ENCODE data around the gene WDR62.

Gene WDR62

DNA sequence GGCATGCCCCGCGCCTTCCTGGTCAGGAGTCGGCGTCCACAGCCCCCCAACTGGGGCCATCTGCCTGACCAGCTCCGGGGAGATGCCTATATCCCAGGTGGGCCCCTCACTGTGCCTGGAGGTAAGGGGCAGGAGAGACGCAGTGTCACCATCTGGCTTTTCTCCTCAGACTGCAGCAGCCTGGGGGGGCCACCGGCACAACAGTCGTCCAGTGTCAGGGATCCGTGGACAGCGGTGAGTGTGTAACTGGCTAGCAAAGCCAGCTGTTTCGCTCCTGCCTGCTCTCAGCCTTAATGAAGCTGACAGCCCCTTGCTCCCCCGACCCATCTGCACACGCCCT lies 56.5 kb downstream of the WDR62 start:
- peaks cover 3% of the 10 kb centered on the region for H3K36me3 ChIP-seq (ENCODE audit: control insufficient read depth, insufficient read depth, low read length)
- no peak overlapping the region for H3K4me3 ChIP-seq (ENCODE audit: low read length)
- no peak overlapping the region for H3K27ac ChIP-seq (ENCODE audit: low read depth, low read length)
- no peak overlapping the region for H3K9ac ChIP-seq (ENCODE audit: low read length)
- no peaks in the 10 kb centered on the region for H3K27me3 ChIP-seq (ENCODE audit: control insufficient read depth, insufficient read depth, low read length)
- peaks cover 6% of the 10 kb centered on the region for H3K4me1 ChIP-seq (ENCODE audit: control insufficient read depth, insufficient read depth, low read length)

DNA sequence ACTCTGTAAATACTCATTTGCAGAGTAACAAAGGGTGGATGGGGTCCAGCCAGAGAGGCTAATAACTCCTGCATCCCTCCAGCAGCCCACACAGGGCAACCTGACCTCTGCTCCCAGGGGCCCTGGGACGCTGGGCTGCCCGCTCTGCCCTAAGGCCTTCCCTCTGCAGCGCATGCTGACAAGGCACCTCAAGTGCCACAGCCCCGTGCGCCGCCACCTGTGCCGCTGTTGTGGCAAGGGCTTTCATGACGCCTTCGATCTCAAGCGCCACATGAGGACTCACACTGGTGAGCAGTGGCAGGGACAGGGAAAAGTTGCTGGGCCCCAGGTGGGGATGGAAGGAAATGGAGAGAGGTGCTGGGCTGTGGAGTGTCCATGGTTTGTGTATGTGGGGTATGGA lies 58.0 kb downstream of the WDR62 start:
- Histone ChIP-seq H3K4me1 (ENCODE audit: control insufficient read depth, insufficient read depth, low read length) (peaks cover 10% of the 10 kb centered on the region), H3K4me3 (ENCODE audit: low read length) (no peak overlapping the region), H3K27me3 (ENCODE audit: control insufficient read depth, insufficient read depth, low read length) (no peaks in the 10 kb centered on the region), H3K9ac (ENCODE audit: low read length) (no peak overlapping the region), H3K27ac (ENCODE audit: low read depth, low read length) (no peak overlapping the region), H3K36me3 (ENCODE audit: control insufficient read depth, insufficient read depth, low read length) (peaks cover 3% of the 10 kb centered on the region)

DNA sequence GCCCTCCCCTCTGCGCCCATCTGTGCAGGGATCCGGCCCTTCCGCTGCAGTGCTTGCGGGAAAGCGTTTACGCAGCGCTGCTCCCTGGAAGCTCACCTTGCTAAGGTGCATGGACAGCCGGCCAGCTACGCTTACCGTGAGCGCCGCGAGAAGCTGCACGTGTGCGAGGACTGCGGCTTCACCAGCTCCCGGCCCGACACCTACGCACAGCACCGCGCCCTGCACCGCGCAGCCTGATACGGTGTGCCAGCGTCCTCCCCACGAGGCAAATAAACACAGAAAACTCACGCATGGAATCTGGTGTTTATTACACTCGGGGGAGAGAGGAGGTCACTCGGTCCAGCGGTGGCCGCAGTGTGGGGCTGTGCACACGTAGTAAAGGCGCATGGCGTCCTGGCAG lies 58.7 kb downstream of the WDR62 start:
- Histone ChIP-seq H3K4me3 (ENCODE audit: low read length) (peak overlapping the region; percentile 96), H3K9ac (ENCODE audit: low read length) (no peak overlapping the region), H3K36me3 (ENCODE audit: control insufficient read depth, insufficient read depth, low read length) (peaks cover 3% of the 10 kb centered on the region), H3K27ac (ENCODE audit: low read depth, low read length) (no peak overlapping the region), H3K27me3 (ENCODE audit: control insufficient read depth, insufficient read depth, low read length) (no peaks in the 10 kb centered on the region), H3K4me1 (ENCODE audit: control insufficient read depth, insufficient read depth, low read length) (peaks cover 10% of the 10 kb centered on the region)

DNA sequence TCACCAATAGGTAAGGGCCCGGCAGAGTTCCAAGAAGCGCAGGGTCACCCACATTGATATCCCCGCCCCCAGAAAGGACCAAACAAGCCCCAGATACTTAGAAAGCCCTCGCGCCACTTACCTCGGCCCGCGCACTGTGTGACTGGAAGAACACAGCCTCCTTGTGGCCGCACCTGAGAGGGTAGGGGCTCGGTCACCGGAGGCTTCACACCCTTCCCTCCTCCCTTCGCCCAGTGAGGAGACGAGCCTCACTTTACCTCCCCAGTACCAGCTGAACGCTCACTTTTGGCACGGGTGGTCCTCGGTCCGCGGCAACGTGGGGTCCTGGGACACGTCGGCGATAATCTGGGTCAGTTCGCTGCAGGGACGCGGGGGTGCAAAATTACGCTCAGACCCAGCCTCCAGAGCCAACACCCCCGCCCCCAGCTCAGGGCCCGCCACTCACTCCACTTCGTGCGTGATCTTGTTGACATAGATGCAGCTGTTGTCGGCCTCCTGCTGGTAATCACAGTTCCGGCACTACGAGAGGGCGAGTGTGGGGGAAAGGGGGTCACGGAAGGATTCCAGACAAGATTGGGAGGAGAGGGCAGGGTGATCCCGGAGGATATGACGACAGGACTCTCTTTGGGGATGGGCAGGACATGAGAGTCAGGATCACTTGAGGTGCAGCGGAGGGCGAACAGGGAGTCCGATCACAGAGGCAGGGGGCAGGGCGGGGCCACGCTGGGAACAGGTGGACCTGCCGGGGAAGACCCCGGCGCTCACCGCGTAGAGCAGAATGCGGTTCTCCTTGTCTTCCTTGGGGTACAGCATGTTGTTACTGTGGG lies 59.4 kb downstream of the WDR62 start:
- peak overlapping the region; percentile 88 for H3K27ac ChIP-seq (ENCODE audit: low read depth, low read length)
- H3K4me3 ChIP-seq (ENCODE audit: low read length): peak overlapping the region; percentile 96
- H3K27me3 ChIP-seq (ENCODE audit: control insufficient read depth, insufficient read depth, low read length): no peaks in the 10 kb centered on the region
- H3K36me3 ChIP-seq (ENCODE audit: control insufficient read depth, insufficient read depth, low read length): peaks cover 3% of the 10 kb centered on the region
- peak overlapping the region; percentile 64 for H3K9ac ChIP-seq (ENCODE audit: low read length)
- peaks cover 10% of the 10 kb centered on the region for H3K4me1 ChIP-seq (ENCODE audit: control insufficient read depth, insufficient read depth, low read length)

DNA sequence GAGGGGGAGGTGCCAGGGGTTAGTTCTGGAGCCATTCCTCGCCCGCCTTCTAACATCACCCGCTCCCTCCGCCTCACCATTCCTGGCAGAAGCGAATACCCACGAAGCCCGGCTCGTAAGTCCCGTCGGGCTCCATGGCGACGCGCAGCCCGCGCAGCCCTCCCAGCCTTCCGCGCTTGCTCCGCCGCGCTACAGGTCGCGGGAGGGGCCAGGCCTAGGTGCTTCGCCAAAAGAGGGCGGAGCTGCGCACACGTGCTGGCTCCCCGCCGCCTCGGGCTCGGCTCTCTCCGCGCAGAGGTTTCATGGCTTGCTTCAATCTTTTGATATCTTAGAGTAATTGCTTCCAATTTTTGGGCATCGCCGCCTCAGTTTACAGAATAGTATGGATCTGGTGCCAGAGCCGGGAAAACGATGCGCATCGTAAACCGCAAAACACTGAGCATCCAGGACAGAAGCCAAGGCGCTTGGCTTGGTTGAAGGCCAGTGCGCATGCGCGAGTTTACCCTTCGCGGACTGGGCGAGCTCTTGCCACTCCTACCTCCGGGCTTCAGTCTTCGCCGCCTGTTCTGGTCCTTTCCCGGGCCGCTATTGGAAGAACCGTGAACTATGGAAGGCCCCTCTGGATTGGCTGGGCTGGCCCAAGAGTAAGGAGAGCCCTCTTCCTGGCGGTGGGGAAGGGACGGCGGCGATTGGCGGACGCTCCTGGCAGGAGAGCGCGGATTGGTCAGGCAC lies 60.2 kb downstream of the WDR62 start, which contains the start of gene POLR2I:
TSS of gene POLR2I (minus strand) at position 155 of the 732 bp plus-strand sequence. CDS start at position 136, 19 bp downstream.
- H3K4me3 ChIP-seq (ENCODE audit: low read length): peak within 1 kb of the TSS; percentile 96
- peak within 1 kb of the TSS; percentile 66 for H3K9ac ChIP-seq (ENCODE audit: low read length)
- H3K27me3 ChIP-seq (ENCODE audit: control insufficient read depth, insufficient read depth, low read length): no peaks in the 10 kb centered on the region
- peaks cover 5% of the 10 kb centered on the region for H3K36me3 ChIP-seq (ENCODE audit: control insufficient read depth, insufficient read depth, low read length)
- H3K4me1 ChIP-seq (ENCODE audit: control insufficient read depth, insufficient read depth, low read length): peaks cover 10% of the 10 kb centered on the region
- H3K27ac ChIP-seq (ENCODE audit: low read depth, low read length): peak within 1 kb of the TSS; percentile 88

DNA sequence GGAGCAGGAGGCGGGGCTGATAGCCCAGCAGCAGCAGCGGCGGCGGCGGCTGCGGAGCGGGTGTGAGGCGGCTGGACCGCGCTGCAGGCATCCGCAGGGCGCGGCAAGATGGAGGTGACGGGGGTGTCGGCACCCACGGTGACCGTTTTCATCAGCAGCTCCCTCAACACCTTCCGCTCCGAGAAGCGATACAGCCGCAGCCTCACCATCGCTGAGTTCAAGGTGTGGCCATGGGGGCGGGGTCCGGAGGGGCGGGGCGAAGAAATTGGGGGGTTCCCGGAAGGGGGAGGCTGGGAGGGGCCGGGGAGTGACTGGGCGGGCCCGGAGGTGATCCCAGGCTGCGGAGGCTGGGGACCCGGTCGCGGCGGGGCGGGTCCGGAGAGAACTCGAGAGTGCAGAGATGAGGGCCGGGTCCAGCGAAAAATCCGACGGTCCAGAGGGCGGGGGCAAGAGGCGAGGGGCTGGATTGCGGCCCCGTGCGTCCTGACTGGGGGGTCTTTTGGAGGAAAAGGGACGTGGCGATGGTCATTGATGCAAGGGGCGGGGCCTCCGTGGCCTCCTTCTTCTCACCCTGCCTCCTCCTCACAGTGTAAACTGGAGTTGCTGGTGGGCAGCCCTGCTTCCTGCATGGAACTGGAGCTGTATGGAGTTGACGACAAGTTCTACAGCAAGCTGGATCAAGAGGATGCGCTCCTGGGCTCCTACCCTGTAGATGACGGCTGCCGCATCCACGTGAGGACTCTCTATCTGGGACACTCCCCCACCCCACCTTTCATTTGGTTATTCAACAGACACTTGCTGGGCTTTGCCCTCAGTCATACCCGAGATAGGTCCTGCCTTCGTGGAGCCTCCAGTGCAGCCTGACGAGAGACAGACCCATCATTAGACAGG lies 61.0 kb downstream of the WDR62 start, which contains the start of gene TBCB:
TSS of gene TBCB (plus strand) at position 16 of the 891 bp plus-strand sequence. CDS start at position 109, 93 bp downstream.
- Histone ChIP-seq H3K27ac (ENCODE audit: low read depth, low read length) (peak within 1 kb of the TSS; percentile 88), H3K9ac (ENCODE audit: low read length) (peak within 1 kb of the TSS; percentile 66), H3K27me3 (ENCODE audit: control insufficient read depth, insufficient read depth, low read length) (no peaks in the 10 kb centered on the region), H3K4me1 (ENCODE audit: control insufficient read depth, insufficient read depth, low read length) (peaks cover 10% of the 10 kb centered on the region), H3K4me3 (ENCODE audit: low read length) (peak within 1 kb of the TSS; percentile 96), H3K36me3 (ENCODE audit: control insufficient read depth, insufficient read depth, low read length) (peaks cover 5% of the 10 kb centered on the region)

DNA sequence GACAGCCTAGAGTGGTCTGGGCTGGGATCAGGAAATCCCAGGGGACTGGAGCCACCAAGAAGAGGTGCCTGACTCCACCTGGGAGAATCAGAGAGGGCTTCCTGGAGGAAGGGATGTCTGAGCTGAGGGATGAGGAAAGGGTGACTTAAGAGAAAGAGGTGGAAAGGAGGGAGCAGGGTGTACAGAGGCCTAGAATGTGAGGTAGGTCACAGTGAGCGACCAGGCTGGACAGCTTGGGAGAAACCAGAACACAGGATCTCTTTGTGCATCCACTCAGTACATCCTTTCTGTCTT lies 61.6 kb downstream of the WDR62 start:
- peaks cover 10% of the 10 kb centered on the region for H3K36me3 ChIP-seq (ENCODE audit: control insufficient read depth, insufficient read depth, low read length)
- peak overlapping the region; percentile 7 for H3K9ac ChIP-seq (ENCODE audit: low read length)
- peak overlapping the region; percentile 86 for H3K4me3 ChIP-seq (ENCODE audit: low read length)
- H3K27ac ChIP-seq (ENCODE audit: low read depth, low read length): peak overlapping the region; percentile 88
- H3K27me3 ChIP-seq (ENCODE audit: control insufficient read depth, insufficient read depth, low read length): no peaks in the 10 kb centered on the region
- H3K4me1 ChIP-seq (ENCODE audit: control insufficient read depth, insufficient read depth, low read length): peaks cover 10% of the 10 kb centered on the region

DNA sequence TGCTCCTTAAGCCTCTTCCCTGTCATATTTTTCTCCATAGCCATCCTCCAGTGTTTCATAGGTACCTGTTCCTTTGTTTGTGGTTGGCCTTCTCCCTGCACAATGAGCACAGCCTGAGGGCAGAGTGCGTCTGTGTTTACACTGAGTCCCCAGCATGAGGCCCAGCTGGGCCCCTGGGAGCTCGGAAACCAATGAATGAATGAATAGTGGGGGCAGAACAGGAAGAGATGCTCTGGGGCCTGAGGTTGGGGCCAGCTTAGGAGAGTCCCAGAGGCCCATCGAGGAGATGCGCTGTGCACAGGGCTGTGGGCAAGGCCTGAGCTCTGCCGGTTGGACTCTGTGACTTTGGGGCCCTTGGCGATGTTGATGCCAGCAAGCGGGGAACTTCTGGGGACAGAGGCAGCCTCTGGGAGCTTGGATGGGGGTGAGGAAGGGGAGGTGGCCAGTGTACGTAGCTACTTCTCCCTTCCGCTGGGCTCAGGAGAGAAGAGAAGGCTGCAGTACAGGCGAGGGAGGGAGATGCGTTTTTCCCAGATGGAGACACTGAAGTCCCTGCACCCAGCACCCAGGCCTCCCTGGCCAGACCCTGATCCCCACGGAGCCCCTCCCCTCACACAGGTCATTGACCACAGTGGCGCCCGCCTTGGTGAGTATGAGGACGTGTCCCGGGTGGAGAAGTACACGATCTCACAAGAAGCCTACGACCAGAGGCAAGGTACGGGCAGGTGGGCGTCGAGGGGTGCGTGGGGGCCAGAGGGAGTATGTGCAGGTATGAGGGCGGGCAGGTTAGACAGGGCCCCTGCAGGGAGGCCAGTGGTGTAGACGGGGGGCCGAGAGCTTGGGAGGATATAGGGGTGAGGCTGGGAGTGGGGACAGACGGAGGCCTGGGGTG lies 65.6 kb downstream of the WDR62 start:
- Histone ChIP-seq H3K27ac (ENCODE audit: low read depth, low read length) (no peak overlapping the region), H3K4me1 (ENCODE audit: control insufficient read depth, insufficient read depth, low read length) (peaks cover 8% of the 10 kb centered on the region), H3K9ac (ENCODE audit: low read length) (no peak overlapping the region), H3K36me3 (ENCODE audit: control insufficient read depth, insufficient read depth, low read length) (peaks cover 10% of the 10 kb centered on the region), H3K27me3 (ENCODE audit: control insufficient read depth, insufficient read depth, low read length) (no peaks in the 10 kb centered on the region), H3K4me3 (ENCODE audit: low read length) (no peak overlapping the region)

DNA sequence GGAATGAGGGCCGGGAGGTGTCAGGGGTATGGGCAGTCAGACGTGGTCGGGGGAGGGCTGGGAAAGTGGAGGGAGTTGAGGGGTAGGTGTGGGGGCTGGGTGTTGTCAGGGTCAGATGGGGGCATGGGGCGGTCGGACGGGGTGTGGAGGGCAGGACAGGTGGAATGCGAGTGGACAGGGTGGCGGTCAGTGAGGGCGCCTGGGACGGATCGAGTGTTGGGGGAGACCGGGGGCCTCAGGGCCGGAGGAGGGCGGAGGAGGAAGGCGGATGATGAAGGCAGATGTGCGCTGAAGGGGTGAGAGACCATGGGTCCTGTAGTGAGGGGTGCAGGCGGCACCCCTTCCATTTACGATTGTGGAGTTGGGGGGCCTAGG lies 66.3 kb downstream of the WDR62 start:
- Histone ChIP-seq H3K4me1 (ENCODE audit: control insufficient read depth, insufficient read depth, low read length) (peaks cover 6% of the 10 kb centered on the region), H3K4me3 (ENCODE audit: low read length) (no peak overlapping the region), H3K27ac (ENCODE audit: low read depth, low read length) (no peak overlapping the region), H3K36me3 (ENCODE audit: control insufficient read depth, insufficient read depth, low read length) (peaks cover 13% of the 10 kb centered on the region), H3K27me3 (ENCODE audit: control insufficient read depth, insufficient read depth, low read length) (no peaks in the 10 kb centered on the region), H3K9ac (ENCODE audit: low read length) (no peak overlapping the region)

DNA sequence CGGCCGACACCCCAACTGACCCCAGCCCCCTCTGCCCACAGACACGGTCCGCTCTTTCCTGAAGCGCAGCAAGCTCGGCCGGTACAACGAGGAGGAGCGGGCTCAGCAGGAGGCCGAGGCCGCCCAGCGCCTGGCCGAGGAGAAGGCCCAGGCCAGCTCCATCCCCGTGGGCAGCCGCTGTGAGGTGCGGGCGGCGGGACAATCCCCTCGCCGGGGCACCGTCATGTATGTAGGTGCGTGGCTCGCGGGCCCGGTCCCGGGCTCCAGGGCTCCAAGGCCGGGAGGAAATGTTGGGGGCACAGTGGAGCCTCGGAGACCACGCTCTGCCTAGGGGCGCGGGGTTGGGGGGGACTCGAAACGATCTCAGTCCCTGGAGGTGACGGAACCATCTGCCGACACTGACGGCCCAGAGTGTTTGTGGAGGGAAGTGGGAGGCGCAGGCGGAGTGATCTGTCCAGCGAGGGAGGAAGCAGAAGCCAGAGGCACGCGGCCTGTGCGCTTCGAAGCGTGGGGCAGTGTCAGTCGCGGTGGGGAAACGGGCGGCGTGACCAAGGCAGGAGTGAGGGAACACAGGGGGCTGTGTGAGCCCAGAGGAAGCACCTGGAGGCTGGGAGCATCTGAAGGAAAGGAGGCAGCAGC lies 66.9 kb downstream of the WDR62 start:
- Histone ChIP-seq H3K4me3 (ENCODE audit: low read length) (no peak overlapping the region), H3K36me3 (ENCODE audit: control insufficient read depth, insufficient read depth, low read length) (peaks cover 13% of the 10 kb centered on the region)

DNA sequence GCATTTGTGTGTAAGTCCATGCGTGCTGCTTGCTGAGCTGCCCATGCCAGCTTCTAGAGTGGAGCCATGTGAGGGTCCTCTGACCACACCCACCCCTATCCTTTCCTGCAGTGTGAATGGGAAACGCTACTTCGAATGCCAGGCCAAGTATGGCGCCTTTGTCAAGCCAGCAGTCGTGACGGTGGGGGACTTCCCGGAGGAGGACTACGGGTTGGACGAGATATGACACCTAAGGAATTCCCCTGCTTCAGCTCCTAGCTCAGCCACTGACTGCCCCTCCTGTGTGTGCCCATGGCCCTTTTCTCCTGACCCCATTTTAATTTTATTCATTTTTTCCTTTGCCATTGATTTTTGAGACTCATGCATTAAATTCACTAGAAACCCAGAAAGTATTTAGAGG lies 70.9 kb downstream of the WDR62 start:
- Histone ChIP-seq H3K9ac (ENCODE audit: low read length) (no peak overlapping the region), H3K27me3 (ENCODE audit: control insufficient read depth, insufficient read depth, low read length) (no peaks in the 10 kb centered on the region), H3K4me3 (ENCODE audit: low read length) (no peak overlapping the region), H3K4me1 (ENCODE audit: control insufficient read depth, insufficient read depth, low read length) (no peaks in the 10 kb centered on the region), H3K27ac (ENCODE audit: low read depth, low read length) (no peak overlapping the region), H3K36me3 (ENCODE audit: control insufficient read depth, insufficient read depth, low read length) (peaks cover 10% of the 10 kb centered on the region)

More for the DNA sequence above, 66.9 kb downstream of the WDR62 start:
- H3K4me1 ChIP-seq (ENCODE audit: control insufficient read depth, insufficient read depth, low read length): no peaks in the 10 kb centered on the region
- no peak overlapping the region for H3K9ac ChIP-seq (ENCODE audit: low read length)
- no peaks in the 10 kb centered on the region for H3K27me3 ChIP-seq (ENCODE audit: control insufficient read depth, insufficient read depth, low read length)
- H3K27ac ChIP-seq (ENCODE audit: low read depth, low read length): no peak overlapping the region

Data from rectal smooth muscle tissue (tissue), 1 donor.